Dedifferentiated amniotic fluid mesenchymal stem cell (primary cell): Measurements from ENCODE around the gene DAPK3.
"Not testable (repeated sequence)": the region's sequence is repeated elsewhere in the genome, so short reads cannot be mapped to it uniquely, and the experiment has no call there.

Experiments used
- DNase-seq: peaks from one replicate; pipeline ENCODE4 v3.0.0-alpha.2; 2016; ENCODE audit errors: extremely low spot score

DAPK3 gene

DNA sequence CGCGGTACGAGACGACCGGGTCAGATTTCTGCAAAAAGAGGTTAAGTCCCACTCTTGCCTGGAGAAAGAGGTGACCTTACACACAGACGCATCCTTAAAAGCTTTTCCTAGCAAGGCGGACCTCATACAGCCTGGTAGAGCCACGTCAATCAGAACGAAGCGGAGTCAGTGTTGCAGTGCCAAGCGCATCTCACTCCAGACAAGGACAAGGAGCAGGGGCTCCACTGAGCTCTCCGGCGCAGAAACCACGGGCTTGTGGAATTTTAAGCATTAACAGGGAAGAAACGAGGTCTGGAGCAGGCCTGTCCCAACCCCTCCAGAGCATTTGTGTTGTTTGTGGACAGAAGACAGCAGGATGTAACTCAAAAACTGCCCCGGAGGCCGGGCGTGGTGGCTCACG, 7.2 kb upstream of the DAPK3 start:
- DNase-seq: no peak

DNA sequence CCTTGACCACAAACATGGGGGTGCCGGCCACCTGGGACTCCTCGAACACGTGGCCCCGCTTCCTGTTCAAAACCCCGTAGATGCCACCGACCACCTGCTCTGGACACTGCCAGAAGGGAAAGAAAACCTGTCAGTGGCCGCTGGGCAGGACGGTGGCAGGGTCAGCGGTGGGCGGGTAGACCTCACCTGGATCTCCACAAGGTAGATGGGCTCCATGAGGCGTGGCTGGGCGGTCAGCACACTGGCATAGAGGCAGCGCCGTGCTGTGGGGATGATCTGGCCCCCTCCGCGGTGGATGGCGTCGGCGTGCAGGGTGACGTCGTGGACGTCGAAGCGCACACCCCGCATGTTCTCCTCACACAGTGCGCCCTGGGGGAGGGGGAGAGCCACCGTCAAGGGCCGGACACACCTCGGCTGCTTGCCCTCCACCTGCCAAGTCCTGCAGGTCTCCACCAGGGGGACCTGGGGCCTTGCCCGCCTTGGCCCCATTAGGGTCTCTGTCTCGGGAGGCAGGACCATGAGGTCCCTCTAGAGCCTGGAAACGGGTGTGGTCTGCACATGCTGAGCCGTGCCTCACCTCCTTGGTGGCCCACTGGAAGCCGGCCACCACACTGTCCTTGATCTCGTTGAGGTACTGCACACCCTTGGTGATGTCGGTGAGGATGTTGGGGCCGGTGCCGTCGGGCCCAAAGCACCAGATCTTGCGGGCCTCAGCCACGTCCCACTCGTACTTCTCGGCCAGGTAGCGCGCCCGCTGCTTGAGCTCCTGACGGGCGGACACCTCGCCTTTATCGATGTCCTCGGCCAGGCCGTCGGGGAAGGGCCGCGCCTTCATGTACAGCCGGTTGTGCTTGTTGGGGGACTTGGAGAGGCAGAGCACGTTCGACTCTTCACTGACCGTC, 6.6 kb upstream of the DAPK3 start:
- no peak for DNase-seq

DNA sequence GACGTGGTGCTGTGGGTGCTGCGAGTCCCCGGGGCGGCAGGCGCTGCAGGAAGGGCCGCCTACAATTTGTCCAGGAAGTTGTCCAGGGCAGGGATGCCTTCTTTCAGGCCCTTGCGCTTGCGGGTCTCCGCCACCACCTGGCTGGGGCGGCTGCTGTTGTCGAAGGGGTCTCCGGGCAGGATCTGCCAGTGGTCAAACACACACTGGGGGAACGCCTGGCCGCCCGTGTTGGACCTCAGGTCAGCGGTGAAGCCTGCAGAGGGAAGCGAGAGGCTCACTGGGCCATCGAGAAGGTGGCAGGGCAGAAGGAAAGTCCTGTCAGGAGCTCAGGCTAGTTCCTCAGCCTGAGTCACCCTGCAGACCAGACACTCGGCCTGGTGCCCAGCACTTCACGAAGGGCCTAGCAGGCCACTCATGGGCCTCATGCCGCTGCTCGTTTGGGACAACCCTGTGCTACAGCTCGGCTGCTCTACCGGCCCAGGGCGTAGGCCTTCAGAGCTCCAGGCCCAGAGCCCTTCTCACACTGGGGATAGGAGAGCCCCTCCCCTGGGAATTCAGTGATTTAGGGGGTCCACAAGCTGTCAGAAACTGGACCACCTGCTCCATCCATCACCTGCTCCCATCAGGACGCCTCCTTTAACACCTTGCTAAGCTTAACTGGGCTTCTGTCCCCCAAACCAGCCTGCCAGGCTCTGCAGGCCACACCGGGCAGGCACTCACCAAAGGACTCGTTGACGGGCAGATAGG, 5.8 kb upstream of the DAPK3 start:
- DNase-seq: no peak

DNA sequence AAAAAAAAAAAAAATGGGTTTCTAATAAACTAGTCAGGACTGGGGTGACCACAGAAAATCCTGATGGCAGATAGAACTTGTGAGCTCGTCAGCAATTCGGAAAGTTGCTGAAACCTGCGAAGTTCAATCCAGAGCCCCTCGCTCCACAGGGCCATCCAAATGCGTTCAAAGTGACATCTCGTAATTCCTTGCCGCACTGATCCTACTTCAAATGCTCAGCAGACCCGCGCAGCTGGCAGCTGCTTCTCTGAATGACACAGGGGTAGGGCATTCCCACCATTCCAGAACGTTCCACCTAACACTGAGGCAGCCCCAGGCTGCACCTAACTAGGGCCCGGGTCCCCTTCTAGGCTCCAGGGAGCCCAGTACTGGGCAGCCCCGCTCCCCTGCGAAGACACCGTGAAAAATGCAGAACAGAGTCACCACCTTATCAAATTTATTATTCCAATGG, 4.8 kb upstream of the DAPK3 start:
- no peak for DNase-seq

DNA sequence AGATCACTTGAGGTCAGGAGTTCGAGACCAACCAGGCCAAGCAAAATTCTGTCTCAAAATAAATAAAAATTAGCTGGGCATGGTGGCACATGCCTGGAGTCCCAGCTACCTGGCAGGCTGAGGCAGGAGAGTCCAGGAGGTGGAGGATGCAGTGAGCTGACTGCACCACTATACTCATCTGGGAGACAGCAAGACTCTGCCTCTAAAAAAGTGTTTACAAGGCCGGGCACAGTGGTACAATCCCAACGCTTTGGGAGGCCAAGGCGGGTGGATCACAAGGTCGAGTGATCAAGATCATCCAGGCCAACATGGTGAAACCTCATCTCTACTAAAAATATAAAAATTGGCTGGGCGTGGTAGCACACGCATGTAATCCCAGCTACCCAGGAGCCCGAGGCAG, 4.2 kb upstream of the DAPK3 start:
- no peak for DNase-seq

DNA sequence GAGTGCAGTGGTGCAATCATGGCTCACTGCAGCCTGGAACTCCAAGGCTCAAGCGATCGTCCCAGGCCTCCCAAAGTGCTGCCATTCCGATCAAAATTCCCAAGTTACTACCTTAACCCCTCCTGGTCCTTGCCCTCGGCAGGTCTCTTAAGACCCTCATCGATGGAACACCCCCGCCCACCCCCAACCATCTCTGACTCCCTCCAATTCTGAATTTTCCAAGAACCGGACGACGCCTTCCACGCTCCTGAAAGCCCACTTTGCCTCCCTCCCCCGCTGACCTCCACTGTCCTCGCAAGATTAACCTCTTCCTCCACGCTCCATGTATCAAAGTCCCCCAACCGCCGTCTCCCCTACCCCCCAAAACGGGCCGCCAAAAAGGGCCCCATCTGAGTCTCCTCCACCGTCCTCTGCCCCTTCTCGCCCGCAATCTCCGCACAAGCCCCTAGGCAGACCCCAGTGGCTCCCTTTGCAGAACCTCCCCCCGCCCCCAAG, 539 bp downstream of the DAPK3 start:
- DNase-seq: no peak

DNA sequence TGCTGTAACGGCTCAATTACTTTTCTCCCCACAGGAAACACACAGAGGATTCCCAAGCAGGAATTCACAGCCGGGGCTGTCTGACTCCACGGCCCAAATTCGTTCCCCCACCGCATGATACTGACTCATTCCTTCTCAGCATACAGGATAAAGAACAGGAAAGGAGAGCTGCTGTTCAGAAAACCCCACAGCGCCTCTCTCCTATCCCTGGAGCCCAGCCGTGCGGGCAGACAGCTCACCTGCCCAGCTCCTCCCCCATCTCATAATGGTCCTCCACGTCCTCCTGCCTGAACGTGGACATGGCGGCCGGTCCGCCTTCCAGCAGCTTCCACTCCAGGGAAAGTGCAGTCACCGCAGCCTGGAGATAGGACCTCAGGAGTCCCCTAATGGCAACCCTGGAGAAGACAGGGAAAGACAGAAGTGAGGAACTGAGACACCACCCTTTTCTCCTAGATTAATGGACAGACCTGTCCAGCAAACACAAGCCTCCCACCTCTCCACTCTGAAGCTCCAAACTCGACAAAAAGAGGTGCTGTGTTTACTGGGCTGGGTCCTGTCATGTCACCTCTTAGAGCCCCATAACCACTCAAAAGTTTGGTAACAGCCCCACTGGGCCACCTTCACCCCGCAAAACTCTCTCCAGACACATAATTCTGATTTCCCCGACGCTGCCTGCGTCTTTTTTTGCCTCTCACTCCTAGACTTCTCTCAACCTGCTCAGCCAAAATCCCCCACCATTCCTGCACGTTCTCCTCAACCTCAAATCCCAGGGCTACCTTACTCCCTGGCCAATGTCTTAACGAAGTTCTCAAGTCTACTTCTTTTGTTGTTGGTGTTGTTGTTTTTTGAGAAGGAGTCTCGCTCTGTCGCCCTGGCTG, 1.2 kb downstream of the DAPK3 start:
- DNase-seq: peak; percentile 54

DNA sequence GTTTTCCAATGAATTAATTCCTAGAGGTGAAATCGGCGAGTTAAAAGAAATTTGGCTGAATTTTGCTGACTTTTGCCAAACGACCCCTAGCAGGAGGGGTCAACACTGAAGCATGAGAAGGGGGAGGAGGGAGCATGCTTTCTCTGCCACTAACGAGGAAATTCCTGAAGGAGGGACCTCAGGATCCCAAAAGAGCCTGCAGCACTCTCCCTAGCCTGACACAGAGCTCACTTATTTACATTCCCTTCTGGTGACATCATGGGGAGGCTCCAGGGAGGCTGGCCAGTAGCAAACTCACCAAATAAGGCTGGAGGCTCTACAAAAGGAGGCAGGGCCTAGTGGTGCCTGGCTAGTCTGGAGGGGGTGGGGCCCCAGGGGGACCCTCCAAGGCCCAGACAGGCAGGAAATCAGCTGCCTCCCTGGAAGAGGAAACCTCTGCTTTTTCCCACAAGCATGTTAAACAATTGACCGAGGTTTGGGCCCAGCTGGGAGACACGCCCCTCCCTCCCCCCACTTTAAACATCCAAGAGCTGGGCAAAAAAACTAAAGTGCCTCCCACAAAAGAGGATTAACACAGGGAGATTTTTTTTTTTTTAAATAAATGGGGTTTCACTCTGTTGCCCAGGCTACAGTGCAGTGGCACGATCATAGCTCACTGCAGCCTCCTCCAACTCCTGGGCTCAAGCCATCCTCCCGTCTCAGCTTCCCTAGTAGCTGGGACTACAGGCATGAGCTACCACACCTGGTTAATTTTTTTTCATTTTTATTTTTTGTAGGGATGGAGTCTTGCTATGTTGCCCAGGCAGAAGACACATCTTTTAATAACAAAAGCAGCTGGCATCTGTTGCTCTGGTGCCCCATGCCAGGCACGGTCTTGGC, 2.1 kb downstream of the DAPK3 start:
- DNase-seq: peak; percentile 99

DNA sequence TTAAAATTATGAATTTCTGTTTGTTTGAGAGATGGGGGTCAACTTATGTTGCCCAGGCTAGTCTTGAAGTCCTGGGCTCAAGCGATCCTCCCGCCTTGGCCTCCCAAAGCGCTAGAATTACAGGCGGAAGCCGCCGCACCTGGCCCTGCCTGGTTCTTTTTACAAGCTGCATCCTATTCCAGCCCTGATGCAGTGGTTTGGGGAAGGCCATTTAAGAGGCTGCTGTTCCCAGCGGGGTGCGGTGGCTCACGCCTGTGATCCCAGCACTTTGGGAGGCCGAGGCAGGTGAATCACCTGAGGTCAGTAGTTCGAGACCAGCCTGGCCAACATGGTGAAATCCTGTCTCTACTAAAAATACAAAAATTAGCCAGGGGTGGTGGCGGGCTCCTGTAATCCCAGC, 2.9 kb downstream of the DAPK3 start:
- DNase-seq: not testable (repeated sequence)

DNA sequence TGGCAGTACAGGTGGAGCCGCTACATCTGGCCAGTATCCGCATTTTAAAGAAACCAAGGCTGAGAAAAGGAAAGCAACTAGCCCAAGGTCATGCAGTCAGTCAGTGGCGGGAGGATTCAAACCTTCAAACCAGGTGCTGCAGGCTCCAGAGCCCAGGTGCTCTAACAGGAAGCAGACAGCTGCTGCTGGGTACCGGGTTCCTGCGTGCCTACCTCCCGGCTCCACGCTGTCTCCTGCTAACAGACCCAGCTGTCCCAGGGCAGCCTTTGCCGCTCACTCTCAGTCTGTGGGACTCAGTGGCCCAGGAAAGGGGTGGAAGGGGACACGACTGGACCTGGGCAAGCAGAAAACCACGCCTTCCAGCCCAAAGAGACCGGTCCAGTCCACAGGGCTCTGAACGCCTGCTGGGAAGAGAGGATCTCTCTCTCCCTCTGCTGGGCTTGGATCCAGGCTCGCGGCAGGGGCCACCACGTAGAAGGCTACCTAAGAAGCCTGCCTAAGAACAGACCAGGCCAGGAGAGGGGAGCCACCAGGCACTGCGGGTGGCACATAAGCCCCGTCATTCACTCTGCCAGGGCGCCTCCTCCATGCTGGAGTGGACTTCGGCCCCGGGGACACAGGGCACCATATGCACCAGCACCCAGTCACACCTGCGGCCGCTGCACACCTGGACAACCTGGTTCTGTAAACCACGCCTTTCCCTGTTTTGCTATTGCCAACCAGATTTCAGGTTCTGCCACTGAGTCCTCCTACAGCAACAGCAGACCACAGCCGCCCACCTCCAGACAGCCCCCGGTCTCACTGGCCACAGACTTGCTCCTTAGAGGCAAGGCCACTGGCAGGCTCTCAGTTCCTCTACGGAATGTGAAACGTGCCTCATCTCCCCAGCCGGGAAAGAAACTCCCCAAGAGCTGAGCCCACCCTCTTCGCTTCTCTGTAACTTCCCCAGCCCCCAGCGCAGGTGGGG, 4.6 kb downstream of the DAPK3 start:
- DNase-seq: no peak

DNA sequence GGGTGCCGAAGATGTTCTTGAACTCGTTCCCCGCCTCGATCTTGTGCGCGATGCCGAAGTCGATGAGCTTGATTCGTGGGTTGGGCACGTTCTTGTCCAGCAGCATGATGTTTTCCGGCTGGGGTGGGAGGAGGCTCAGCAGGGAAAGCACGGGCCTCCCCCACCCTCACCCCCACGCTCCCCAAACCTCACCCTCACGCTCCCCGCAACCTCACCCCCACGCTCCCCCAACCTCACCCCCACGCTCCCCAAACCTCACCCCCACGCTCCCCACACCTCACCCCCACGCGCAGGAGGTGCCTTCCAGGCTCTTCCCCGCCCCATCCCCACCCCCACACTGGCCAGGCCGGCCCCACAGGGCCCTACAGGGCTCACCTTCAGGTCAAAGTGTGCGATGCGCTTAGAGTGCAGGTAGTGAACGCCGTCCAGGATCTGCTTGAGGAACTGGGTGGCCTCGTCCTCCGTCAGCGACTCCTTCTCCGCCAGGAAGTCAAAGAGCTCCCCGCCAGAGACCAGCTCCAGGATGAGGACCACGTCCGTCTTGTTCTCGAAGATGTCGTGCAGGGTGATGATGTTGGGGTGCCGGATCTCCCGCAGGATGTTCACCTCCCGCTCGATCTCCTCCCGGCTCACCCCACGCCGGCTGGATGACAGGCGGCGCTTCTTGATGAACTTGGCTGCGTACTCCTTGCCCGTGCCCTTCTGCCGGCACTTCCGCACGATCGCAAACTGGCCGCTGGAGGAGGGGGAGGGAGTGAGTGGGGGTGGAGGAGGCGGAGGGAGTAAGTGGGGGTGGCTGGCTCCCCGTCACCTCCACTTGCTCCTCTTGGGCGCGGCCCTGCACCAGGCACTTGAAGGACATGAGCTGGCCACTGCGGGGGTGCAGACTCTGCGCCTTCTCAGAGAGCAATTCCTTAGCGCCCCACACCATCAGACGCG, 6.4 kb downstream of the DAPK3 start:
- no peak for DNase-seq

DNA sequence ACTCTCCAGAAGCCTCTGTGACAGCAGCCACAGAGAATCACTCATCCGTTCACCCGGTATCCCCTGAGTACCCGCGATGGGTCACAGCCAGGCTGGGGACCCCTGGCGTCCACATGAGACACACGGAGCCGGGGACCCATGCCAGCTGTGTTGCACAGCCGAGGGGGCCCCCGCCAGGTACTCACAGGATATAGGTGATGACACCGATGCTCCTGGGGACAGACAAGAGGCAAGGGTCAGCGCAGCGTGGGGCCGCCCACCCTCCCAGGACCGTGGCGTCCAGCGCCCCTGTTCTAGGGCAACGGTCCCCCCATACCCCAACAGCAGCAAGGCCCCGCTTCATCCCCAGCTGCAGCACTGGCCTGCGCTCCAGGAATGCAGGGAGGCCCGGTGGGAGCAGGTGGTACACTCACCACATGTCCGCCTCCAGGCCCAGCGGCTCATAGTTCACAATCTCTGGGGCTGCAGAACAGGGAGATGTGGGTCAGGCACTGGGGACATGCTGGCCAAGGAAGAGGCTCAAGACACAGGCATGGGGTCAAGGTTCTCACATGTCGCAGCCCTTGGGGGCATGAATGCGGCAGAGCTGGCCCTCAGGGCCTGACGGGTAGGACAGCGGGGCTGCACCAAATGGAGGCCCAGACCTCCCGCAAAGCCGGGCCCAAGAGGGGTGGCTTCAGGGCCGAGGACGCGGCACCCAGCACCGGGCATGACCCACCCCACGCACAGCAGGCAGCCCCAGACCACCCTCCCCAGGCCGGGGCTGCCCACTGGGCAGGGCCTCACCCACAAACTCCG, 7.2 kb downstream of the DAPK3 start:
- no peak for DNase-seq

DNA sequence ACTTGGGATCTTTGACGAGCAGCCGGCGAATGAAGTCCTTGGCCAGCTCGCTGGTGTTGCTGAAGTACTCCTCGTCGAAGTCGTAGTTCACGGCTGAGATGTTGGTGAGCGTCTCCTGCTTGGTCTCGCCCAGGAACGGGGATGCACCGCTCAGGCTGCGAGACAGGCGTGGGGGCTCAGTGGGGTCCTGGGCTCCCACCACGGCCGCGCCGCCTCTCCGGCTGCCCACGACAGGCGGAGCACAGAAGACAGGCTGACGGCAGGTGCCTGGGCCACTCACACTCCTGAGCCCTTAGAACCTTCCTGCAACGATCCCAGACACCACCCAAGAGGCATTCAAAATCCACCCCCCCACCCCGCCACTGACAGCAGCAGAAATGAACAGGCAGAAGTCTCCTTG, 9.9 kb downstream of the DAPK3 start:
- no peak for DNase-seq

DNA sequence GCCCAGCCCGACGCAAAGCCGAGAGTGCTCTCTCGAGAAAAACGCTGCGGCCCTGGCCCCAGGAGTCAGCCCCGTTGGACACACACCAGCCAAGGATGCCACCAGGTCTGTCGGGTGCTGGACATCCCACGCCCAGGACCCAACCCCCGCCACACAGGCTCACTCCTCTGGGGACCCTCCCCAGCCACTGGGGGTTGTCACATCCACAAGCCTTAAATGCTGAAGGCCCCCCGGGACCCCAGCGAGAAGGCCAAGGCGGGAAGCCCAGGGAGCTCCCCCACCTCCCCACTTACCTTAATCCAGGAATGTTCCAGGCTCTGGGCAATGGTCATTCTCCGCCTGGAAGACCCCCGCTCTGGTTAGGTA, 11.2 kb downstream of the DAPK3 start:
- DNase-seq: no peak

DNA sequence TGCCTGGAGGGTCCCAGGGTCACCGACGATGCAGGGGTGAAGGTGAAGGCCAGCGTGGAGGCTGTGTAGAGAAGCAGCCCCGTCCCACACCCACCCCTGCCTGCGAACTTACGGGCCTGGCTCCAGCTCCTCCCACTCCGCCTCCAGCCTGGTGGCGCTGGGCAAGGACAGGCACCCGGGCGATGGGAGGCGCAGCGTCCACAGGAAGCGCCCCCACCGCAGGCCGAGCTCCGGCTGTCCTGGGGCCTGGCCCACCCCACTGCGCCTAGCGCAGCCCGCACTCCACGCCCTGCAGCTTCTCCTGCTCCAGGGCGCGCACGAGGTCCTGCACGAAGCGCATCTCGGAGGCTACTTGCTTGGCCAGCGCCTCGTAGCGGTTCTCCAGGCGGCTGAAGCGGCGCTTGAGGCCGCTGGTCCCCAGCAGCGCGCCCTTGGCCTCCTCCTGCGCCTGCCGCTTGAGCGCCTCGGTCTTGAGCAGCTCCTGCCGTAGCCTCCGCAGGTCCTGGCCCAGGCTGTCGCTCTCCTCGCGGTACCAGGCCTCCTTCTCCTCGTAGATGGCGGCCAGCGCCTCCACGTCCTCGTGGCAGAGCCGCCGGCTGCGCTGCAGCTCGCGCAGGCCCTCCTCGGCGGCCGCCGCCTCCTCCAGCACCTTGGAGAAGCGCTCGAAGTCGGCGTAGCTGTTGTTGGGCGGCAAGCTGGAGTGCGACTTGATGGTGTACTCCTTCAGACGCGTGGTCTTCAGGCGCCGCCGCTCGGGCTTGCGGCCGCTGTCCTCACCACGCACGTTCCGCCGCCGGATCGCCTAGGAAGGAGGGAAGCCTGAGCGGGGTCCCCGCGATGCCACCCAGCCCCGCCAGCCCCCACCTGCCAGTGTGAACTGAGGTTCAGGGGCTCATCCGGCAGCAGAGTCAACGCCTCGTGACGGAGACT, 11.8 kb downstream of the DAPK3 start:
- no peak for DNase-seq

DNA sequence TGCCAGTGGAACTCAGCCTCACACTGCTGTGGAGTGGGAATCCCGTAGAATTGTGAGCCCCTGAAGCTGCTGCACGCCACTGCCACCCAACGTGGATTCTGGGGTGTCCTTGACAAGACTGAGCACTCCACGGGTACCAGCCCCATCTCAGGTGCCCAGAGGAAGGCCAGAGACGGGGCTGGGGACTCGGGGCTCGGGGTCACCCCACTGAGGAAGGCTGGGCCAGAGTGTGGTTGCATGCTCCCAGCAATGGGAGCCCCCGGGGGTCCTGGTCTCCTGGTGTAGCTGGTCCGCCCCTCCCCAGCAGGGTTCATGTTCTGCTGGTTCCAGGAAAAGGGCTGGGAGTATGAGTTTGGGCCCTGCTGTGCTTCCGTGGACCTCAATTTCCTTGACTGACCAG, 15.2 kb downstream of the DAPK3 start:
- no peak for DNase-seq

DNA sequence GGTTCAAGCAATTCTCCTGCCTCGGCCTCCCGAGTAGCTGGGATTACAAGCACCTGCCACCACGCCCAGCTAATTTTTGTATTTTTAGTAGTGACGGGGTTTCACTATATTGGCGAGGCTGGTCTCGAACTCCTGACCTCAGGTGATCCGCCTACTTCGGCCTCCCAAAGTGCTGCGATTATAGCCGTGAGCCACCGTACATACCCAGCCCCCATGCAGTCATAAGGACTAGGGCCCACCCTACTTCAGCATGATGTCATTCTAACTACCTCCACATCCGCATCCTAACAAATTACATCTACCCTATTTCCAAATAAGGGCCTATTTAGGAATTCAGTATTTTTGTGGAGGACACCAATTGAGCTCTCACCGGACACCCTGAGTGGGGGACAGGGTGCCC, 15.6 kb downstream of the DAPK3 start:
- DNase-seq: not testable (repeated sequence)
